Peyer's patch (tissue), 4 donors: Measurements from ENCODE around the gene HLA-DRB5. TPM values are rescaled to one million over a fixed set of nuclear protein-coding genes. Genes with fewer than 3 reads are reported as not detected.
"Not testable (repeated sequence)": the region's sequence is repeated elsewhere in the genome, so short reads cannot be mapped to it uniquely, and the experiment has no call there.

Experiments used
- DNase-seq, 3 donors: peaks; one replicate each; pipeline ENCODE4 v3.0.0-alpha.2; 2017 to 2019
- H3K27ac ChIP-seq, 4 donors: fragments of 200-600 bp; sonication (generic); one replicate each; pipeline ENCODE4 v1.5.1; 2016 to 2019
- H3K27me3 ChIP-seq, 2 donors: fragments of 200-600 bp; sonication (generic); one replicate each; pipeline ENCODE4 v1.5.1; 2019
- H3K36me3 ChIP-seq, 3 donors: fragments of 200-600 bp; sonication (generic); one replicate each; pipeline ENCODE4 v1.5.1; 2016 to 2019
- H3K4me1 ChIP-seq, 4 donors: fragments of 200-600 bp; sonication (generic); one replicate each; pipeline ENCODE4 v1.5.1; 2016 to 2019
- H3K4me3 ChIP-seq, 4 donors: fragments of 200-600 bp; sonication (generic); 1 replicate in 3 of 4; 2 replicates in 1 of 4; pipeline ENCODE4 v1.5.1; 2016 to 2019; ENCODE audit warnings: mild to moderate bottlenecking in 1 of 4
- H3K9me3 ChIP-seq, 4 donors: fragments of 200-600 bp; sonication (generic); one replicate each; pipeline ENCODE4 v1.5.1; 2016 to 2019; ENCODE audit warnings: mild to moderate bottlenecking in 1 of 4
- POLR2A ChIP-seq, 2 donors: fragments of 450-650 bp; IDR thresholded peaks; one replicate each; pipeline ENCODE4 v1.5.1; 2017; ENCODE audit warnings: antibody characterized with exemption in 2 of 2, mild to moderate bottlenecking in 2 of 2, moderate library complexity in 2 of 2
- total RNA-seq, 4 donors: library from RNA; depleted of rRNA; stranded (reverse); fragments of >200 nt; gene quantifications; one replicate each; pipeline ENCODE4 v1.1.0, GENCODE V29; 2016
- TF ChIP-seq, protein P1 (sequence below), 6 experiments: fragments of 450-650 bp in 4 of 6; fragments of 200-600 bp in 2 of 6; sonication (generic) in 1 of 6; IDR thresholded peaks; one replicate each; pipeline ENCODE4 v1.5.1; 2017 to 2019; ENCODE audit warnings: antibody characterized with exemption in 6 of 6, mild to moderate bottlenecking in 3 of 6, moderate library complexity in 1 of 6

Gene HLA-DRB5
- total RNA-seq, 4 donors from 2014 or later, result 14.7 to 36.3 TPM; not detected in 2

DNA sequence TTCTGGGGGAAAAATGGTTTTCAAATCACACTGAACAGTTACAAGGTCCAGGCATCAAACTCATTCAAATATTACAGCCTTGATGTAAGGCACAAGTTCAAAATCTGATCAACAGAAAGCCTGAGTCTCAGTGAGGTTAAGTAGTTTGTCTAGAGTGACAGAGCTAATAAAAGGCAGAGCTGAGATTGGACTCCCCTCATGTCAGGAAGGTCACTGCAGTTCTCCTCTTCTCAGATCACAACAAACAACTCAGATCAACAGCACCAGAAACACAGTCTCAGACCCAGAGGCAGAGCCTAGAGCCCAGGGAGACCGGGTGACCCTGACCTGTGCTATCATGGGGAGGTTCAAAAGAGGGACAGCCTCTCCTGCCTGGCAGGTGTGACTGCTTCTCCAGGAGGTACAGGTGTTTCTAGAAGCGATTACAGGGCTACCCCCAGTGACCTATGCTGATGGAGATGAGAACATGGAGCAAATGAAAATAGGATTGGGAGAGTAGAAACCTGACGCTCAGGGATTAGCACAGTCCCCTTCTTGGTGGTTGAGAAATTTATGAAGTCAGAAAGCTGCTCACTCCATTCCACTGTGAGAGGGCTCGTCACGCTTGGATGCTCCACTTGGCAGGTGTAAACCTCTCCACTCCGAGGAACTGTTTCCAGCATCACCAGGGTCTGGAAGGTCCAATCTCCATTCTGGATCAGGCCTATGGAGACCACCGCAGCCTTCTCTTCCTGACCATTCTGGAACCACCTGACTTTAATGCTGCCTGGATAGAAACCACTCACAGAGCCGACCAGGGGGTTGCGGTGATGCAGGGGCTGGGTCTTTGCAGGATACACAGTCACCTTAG, 24.3 kb upstream of the HLA-DRB5 start:
- no peaks in the 10 kb centered on the region for H3K4me1 ChIP-seq
- TF ChIP-seq POLR2A (IDR thresholded peaks at IDR 0.05), result no peak
- no peak overlapping the region for H3K4me3 ChIP-seq
- DNase-seq, result no peak
- H3K27me3 ChIP-seq, result no peaks in the 10 kb centered on the region
- H3K9me3 ChIP-seq, result no peaks in the 10 kb centered on the region
- H3K27ac ChIP-seq, result no peak overlapping the region
- no peaks in the 10 kb centered on the region for H3K36me3 ChIP-seq

DNA sequence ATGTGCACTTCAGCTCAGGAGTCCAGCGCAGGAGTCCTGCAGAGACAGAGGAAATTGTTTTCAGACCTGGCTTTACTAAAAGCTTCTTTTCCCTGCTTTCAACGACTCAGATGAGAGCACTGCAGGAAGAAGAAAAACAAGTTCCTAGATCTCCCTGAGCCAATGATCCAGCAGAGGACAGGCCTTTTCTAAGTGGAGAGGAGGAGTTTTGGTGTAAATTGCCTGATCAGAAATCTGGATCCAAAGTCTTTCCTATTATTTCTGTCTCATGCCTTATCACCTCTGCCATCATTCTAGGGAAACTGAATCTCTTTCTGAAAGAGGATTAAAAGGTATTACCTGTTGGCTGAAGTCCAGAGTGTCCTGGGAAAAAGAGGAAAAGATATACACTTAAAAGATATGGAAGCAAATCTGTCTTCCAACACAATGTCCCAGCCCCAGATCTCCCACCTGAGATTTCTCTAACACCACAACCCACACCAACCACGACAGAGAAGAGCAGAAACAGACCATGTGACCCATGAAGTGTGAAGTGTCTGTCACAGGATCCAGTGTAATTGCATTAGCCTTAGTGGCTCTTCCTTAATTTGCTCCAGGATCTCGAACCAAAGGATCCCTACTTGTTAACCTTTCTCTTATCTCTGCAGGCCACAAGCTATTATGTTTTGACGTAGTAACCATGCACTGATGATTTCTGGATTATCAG, 23.1 kb upstream of the HLA-DRB5 start:
- DNase-seq, result no peak
- H3K27ac ChIP-seq, result no peak overlapping the region
- H3K36me3 ChIP-seq, result no peaks in the 10 kb centered on the region
- no peaks in the 10 kb centered on the region for H3K9me3 ChIP-seq
- H3K4me3 ChIP-seq, result no peak overlapping the region
- no peaks in the 10 kb centered on the region for H3K27me3 ChIP-seq
- no peaks in the 10 kb centered on the region for H3K4me1 ChIP-seq
- no peak for TF ChIP-seq POLR2A (IDR thresholded peaks at IDR 0.05)
- TF ChIP-seq, protein P1, sequence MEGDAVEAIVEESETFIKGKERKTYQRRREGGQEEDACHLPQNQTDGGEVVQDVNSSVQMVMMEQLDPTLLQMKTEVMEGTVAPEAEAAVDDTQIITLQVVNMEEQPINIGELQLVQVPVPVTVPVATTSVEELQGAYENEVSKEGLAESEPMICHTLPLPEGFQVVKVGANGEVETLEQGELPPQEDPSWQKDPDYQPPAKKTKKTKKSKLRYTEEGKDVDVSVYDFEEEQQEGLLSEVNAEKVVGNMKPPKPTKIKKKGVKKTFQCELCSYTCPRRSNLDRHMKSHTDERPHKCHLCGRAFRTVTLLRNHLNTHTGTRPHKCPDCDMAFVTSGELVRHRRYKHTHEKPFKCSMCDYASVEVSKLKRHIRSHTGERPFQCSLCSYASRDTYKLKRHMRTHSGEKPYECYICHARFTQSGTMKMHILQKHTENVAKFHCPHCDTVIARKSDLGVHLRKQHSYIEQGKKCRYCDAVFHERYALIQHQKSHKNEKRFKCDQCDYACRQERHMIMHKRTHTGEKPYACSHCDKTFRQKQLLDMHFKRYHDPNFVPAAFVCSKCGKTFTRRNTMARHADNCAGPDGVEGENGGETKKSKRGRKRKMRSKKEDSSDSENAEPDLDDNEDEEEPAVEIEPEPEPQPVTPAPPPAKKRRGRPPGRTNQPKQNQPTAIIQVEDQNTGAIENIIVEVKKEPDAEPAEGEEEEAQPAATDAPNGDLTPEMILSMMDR (IDR thresholded peaks at IDR 0.05), result no peak

DNA sequence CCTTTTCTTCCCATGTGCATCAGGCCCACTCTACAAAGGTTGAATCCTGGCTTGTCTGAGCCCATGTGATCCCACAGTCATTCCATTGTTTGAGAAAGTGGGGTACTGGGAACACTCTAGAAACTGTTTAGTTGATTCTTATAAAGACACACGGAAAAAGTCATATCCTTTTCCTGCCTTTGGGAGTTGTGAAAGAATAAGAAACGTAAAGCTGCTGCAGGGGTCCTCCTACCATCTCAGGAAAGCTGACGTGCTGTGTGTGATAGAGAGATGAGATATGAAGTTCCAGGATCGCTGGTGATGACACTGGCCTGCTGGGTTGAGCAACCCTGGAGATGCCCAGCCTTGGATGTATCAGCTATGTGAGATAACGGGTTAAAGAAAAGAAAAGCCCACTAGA, 21.3 kb upstream of the HLA-DRB5 start:
- Histone ChIP-seq H3K9me3 (no peaks in the 10 kb centered on the region), H3K36me3 (no peaks in the 10 kb centered on the region), H3K4me3 (no peak overlapping the region), H3K4me1 (no peaks in the 10 kb centered on the region), H3K27ac (no peak overlapping the region), H3K27me3 (no peaks in the 10 kb centered on the region)
- no peak for TF ChIP-seq POLR2A (IDR thresholded peaks at IDR 0.05)
- TF ChIP-seq, protein P1 (IDR thresholded peaks at IDR 0.05), result no peak
- DNase-seq, result no peak

DNA sequence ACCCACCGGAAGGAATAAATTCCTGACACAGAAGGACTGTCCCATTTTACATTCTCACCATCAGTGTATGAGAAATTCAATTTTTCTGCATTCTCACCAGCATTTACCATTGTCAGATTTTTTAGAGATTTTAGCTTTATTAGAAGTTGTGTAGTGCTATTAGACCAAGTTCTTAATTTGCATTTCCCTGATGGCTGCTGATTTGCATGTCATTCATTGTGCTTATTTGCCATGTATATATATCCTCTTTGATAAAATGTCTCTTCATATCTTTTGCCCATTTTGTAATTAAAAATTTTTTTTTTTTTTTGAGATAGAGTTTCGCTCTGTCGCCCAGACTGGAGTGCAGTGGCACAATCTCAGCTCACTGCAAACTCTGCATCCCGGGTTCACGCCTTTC, 9.8 kb upstream of the HLA-DRB5 start:
- H3K27ac ChIP-seq, result no peak overlapping the region
- no peaks in the 10 kb centered on the region for H3K9me3 ChIP-seq
- no peak for DNase-seq
- no peak for TF ChIP-seq POLR2A (IDR thresholded peaks at IDR 0.05)
- TF ChIP-seq, protein P1 (IDR thresholded peaks at IDR 0.05), result no peak
- H3K27me3 ChIP-seq, result no peaks in the 10 kb centered on the region
- H3K4me1 ChIP-seq, result no peaks in the 10 kb centered on the region
- H3K4me3 ChIP-seq, result no peak overlapping the region
- H3K36me3 ChIP-seq, result no peaks in the 10 kb centered on the region

DNA sequence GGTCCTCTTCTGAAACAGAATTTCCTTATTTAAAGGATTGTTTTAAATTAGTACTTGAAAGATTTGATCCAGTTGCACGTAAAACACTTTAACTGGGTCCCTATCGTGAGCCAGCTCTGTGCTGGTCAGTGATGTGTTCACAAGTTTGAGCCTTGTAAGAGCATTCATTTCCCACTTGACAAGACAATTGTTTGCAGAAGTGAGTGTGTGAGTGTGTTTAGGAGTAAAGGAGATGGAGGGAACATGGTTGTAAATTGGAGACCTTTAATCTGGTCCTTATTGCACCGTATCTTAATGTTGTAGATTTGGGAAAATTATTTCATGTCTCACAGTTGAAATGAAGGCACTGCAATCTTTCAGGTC, 325 bp upstream of the HLA-DRB5 start:
- not testable (repeated sequence) for DNase-seq, H3K27me3 ChIP-seq, H3K9me3 ChIP-seq, H3K4me3 ChIP-seq, H3K4me1 ChIP-seq, H3K36me3 ChIP-seq
- peak overlapping the region in 1 of 4 donors; percentile 75 for H3K27ac ChIP-seq

DNA sequence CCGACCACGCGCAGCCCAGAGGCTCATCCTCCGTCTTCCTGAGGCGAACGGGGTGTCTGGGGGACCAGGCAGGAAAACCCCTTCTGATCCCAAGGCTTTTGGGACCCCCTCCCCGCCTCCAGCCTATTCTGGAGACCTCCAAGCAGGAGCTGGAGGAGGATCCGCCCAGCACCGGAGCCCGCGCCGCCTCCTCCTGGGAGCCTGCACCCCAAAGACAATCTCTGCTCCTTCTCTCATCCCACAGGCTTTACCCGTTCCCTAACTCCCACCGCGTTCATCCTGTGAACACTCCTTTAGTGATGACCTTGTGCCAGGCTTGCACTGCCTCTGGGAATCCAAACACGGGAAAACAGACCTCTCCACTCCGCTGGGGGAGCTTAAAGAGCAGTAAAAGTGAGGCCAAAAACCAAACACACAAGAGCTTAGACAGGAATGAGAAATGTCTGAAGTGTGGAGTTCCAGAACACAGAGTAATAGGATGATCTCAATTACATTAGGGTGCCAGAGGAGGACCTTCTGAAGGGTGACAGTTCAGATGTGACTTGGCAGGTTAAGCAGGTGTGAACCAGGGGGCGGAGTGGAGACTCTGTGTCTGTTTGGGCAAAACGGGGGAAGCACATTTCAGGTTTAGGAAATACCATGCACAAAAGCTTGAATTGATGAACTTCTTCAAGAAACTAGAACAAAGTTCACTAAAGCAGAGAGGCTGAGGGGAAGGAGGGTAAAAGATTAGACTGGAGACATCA, 7.6 kb downstream of the HLA-DRB5 start:
- Histone ChIP-seq H3K4me1 (no peaks in the 10 kb centered on the region), H3K4me3 (no peak overlapping the region), H3K27ac (peak overlapping the region in 1 of 4 donors; percentile 46), H3K9me3 (no peaks in the 10 kb centered on the region), H3K27me3 (no peaks in the 10 kb centered on the region), H3K36me3 (no peaks in the 10 kb centered on the region)
- DNase-seq, result peak in 1 of 3 donors; percentile 35
- no peak for TF ChIP-seq POLR2A (IDR thresholded peaks at IDR 0.05)
- TF ChIP-seq, protein P1 (IDR thresholded peaks at IDR 0.05), result no peak
